ENCODE data around the gene VMP1.
"Not testable (repeated sequence)": the region's sequence is repeated elsewhere in the genome, so short reads cannot be mapped to it uniquely, and the experiment has no call there.

VMP1 gene

GRCh38 chr17:59712862-59713261 is 5.4 kb downstream of the VMP1 start:
- no peak for DNase-seq

GRCh38 chr17:59714255-59714654 is 6.8 kb downstream of the VMP1 start:
- DNase-seq: no peak

- DNase-seq: no peak
These were observed 9.0 kb downstream of the VMP1 start for GRCh38 chr17:59716427-59716826.

GRCh38 chr17:59719526-59719925 is 12.1 kb downstream of the VMP1 start:
- no peak for DNase-seq

- no peak for DNase-seq
These were observed 15.2 kb downstream of the VMP1 start for GRCh38 chr17:59722623-59723022.

- no peak for DNase-seq
These were observed 15.6 kb downstream of the VMP1 start for GRCh38 chr17:59723041-59723440.

GRCh38 chr17:59723607-59724006 is 16.2 kb downstream of the VMP1 start:
- no peak for DNase-seq

GRCh38 chr17:59725691-59726090 is 18.2 kb downstream of the VMP1 start:
- DNase-seq: no peak

- DNase-seq: no peak
These were observed 20.5 kb downstream of the VMP1 start for GRCh38 chr17:59727817-59728533.

- DNase-seq: no peak
These were observed 22.9 kb downstream of the VMP1 start for GRCh38 chr17:59730268-59730834.

GRCh38 chr17:59733697-59734096 is 26.2 kb downstream of the VMP1 start:
- DNase-seq: no peak

- no peak for DNase-seq
These were observed 26.8 kb downstream of the VMP1 start for GRCh38 chr17:59734226-59734625.

GRCh38 chr17:59737324-59737723 is 29.9 kb downstream of the VMP1 start:
- no peak for DNase-seq

- no peak for DNase-seq
These were observed 36.4 kb downstream of the VMP1 start for GRCh38 chr17:59743842-59744241.

- DNase-seq: no peak
These were observed 37.6 kb downstream of the VMP1 start for GRCh38 chr17:59745040-59745439.

GRCh38 chr17:59746849-59747445 is 39.5 kb downstream of the VMP1 start:
- DNase-seq: peak in 1 of 2 experiments; percentile 47

- no peak for DNase-seq
These were observed 41.1 kb downstream of the VMP1 start for GRCh38 chr17:59748591-59748990.

- no peak for DNase-seq
These were observed 44.5 kb downstream of the VMP1 start for GRCh38 chr17:59751955-59752413.

GRCh38 chr17:59752446-59752845 is 45.0 kb downstream of the VMP1 start:
- no peak for DNase-seq

GRCh38 chr17:59752922-59753321 is 45.5 kb downstream of the VMP1 start:
- no peak for DNase-seq

GRCh38 chr17:59753522-59754467 is 46.3 kb downstream of the VMP1 start:
- DNase-seq: peak; percentile 36 to 91

- DNase-seq: peak; percentile 72 to 96
These were observed 47.1 kb downstream of the VMP1 start for GRCh38 chr17:59754552-59754951.

- not testable (repeated sequence) for DNase-seq
These were observed 47.6 kb downstream of the VMP1 start for GRCh38 chr17:59755069-59755468.
